ENCODE results near the gene PCIF1.

GRCh38 chr20:45892828-45893500 lies 41.5 kb upstream of the PCIF1 start:
- TF ChIP-seq CTCF (conservative IDR thresholded peaks at IDR 0.05; ENCODE audit: low read depth, low read length) (no peak), EZH2phosphoT487 (IDR thresholded peaks at IDR 0.05; ENCODE audit: borderline replicate concordance, low read length) (no peak), EZH2 (IDR thresholded peaks at IDR 0.05; ENCODE audit: low read length, unreplicated experiment) (no peak)

Data from PC-3 (cell line).